ENCODE results near the gene SPAG16.

DNA sequence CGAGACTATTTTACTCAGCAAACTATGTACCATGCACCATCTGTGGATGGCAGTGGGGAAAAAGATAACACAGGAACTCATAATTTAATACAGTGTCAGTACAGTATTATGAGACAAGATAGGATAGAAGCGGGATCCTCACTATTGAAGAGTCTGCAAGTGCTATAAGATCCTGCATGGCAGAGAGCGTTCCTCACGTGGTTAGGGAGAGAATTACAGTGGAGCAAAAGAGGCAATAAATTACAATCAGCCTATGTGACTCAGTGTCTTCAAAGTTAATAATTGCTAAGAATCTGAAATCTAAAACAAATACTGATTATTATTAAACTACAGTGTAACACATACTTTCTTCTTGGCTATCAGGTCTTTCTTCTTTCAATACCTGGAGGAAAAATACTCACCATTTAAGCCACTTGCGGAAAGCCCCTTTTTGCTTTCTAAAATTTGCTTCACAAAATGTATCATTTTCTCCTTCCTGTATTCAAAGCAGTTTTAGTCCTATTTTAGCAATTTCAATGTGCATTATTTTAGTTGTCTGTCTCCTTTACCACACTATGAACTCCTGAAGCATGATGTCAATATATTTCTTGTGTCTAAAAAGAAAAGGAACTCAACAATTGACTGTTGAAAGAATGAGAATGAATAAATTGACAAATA, 342.9 kb downstream of the SPAG16 start:
- TF ChIP-seq, protein P1, sequence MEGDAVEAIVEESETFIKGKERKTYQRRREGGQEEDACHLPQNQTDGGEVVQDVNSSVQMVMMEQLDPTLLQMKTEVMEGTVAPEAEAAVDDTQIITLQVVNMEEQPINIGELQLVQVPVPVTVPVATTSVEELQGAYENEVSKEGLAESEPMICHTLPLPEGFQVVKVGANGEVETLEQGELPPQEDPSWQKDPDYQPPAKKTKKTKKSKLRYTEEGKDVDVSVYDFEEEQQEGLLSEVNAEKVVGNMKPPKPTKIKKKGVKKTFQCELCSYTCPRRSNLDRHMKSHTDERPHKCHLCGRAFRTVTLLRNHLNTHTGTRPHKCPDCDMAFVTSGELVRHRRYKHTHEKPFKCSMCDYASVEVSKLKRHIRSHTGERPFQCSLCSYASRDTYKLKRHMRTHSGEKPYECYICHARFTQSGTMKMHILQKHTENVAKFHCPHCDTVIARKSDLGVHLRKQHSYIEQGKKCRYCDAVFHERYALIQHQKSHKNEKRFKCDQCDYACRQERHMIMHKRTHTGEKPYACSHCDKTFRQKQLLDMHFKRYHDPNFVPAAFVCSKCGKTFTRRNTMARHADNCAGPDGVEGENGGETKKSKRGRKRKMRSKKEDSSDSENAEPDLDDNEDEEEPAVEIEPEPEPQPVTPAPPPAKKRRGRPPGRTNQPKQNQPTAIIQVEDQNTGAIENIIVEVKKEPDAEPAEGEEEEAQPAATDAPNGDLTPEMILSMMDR (conservative IDR thresholded peaks at IDR 0.05; ENCODE audit: low read depth, low read length): 0 out of 2 replicates have a peak, but pooled peaks have one; percentile 14
- TF ChIP-seq EZH2phosphoT487 (IDR thresholded peaks at IDR 0.05; ENCODE audit: borderline replicate concordance, low read length): no peak
